SK-N-SH (cell line): ENCODE measurements around the gene YPEL1.

ENCODE experiments used
- GABPA ChIP-seq: IDR thresholded peaks from 2 replicates; pipeline ENCODE4 v1.4.0; 2012; ENCODE audit warnings: low read depth, mild to moderate bottlenecking
- RAD21 ChIP-seq: IDR thresholded peaks from 2 replicates; pipeline ENCODE4 v1.6.1; 2012; ENCODE audit warnings: mild to moderate bottlenecking, low read length

DNA sequence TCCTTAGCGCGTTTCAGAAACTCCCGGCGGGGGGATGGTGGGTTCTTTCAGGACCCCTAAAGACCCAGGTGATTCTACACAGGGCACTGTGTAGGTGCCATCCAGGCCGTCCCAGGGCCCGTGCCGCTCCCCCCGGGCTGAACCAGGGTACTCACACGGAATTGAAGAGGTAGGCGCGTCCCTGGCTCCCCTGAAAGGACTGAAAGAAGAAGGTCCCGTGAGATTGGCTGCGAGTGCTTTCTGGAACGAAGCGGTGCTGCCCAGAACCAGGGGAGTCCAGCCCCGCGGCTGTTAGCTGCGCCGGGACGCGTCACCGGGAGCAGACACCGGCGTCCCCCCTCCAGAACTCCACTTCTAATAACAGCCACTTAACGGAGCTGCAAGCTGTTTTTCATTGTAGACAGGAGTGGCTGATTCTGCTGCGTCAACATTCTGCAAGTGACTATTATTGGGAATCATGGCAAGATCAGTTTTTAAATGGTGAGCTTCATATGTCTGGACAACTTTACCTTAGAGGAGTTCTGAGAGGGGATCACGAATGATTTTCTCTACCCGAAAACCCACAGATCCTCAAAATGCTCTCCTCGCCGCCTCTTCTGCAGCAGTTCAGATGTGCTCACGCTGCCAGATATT, 31.8 kb downstream of the YPEL1 start:
- TF ChIP-seq GABPA (no peak), RAD21 (no peak)
